ENCODE data around the gene ST3GAL4. TPM values are rescaled to one million over a fixed set of nuclear protein-coding genes. Genes with fewer than 3 reads are reported as not detected.

Gene ST3GAL4
- total RNA-seq, 1 experiment from 2014 or later = 13.6 TPM

- no peak overlapping the region for H3K23ac ChIP-seq (ENCODE audit: insufficient read length, low read depth, low read length)
- Mint-ChIP-seq H3K9me3 (no peaks in the 10 kb centered on the region), H3K36me3 (ENCODE audit: insufficient read depth in 1 of 3, low read depth in 3 of 3) (peaks cover 17 to 47% (median 30%) of the 10 kb centered on the region in 3 experiments; a peak in 6 of 7 replicates), H3K4me3 (no peak overlapping the region), H3K4me1 (peaks cover 13 to 14% of the 10 kb centered on the region in 2 experiments), H3K27ac (no peak overlapping the region; a peak in 1 of 7 replicates), H3K27me3 (ENCODE audit: low read depth) (no peaks in the 10 kb centered on the region)
- no peak overlapping the region for H3K56ac ChIP-seq (ENCODE audit: insufficient read length, low read depth, low read length)
- H3K4ac ChIP-seq (ENCODE audit: low read depth, low read length) = no peak overlapping the region
- no peaks in the 10 kb centered on the region for H3K27me3 ChIP-seq (ENCODE audit: insufficient read depth, low read length)
- H3K79me1 ChIP-seq (ENCODE audit: insufficient read depth, low read depth, low read length, poor library complexity, severe bottlenecking) = no peaks in the 10 kb centered on the region
- H3K4me1 ChIP-seq (ENCODE audit: insufficient read depth, low read length) = no peaks in the 10 kb centered on the region; the same call in 1 of the 2 replicates
- H4K20me1 ChIP-seq (ENCODE audit: control insufficient read depth, insufficient read depth, insufficient read length) = peaks cover 3% of the 10 kb centered on the region
- H2AK5ac ChIP-seq (ENCODE audit: insufficient read length, low read length) = no peak overlapping the region
- H3K9me3 ChIP-seq (ENCODE audit: control insufficient read depth, low read depth, low read length) = no peaks in the 10 kb centered on the region
- WGBS (ENCODE audit: extremely low coverage, insufficient read length, low lambda C conversion rate) = no CpG with 5 or more reads among the region's 5 CpGs
- no peaks in the 10 kb centered on the region for H3K23me2 ChIP-seq (ENCODE audit: insufficient read length, low read depth, low read length, poor library complexity, severe bottlenecking)
- H2BK120ac ChIP-seq (ENCODE audit: low read depth, low read length, poor library complexity, severe bottlenecking) = no peak overlapping the region
- H4K8ac ChIP-seq (replicated peaks; ENCODE audit: insufficient read length, low read depth, low read length) = no peak overlapping the region
- no peak overlapping the region for H2AFZ ChIP-seq (ENCODE audit: low read length)
- H2BK5ac ChIP-seq (ENCODE audit: insufficient read length, low read length) = no peak overlapping the region
- H4K5ac ChIP-seq (ENCODE audit: insufficient read length, low read depth, low read length) = no peak overlapping the region
- no peak overlapping the region for H4K91ac ChIP-seq (ENCODE audit: insufficient read length, low read depth, low read length)
- H3T11ph ChIP-seq (ENCODE audit: low read length) = no peak overlapping the region
- no peak overlapping the region for H3K18ac ChIP-seq (ENCODE audit: insufficient read length, low read depth, low read length)
- no peak overlapping the region for H3K4me2 ChIP-seq (ENCODE audit: insufficient read depth, insufficient read length, low read length)
- no peak overlapping the region for H2BK12ac ChIP-seq (ENCODE audit: insufficient read length, low read depth, low read length)
- no peak for TF ChIP-seq CTCF (conservative IDR thresholded peaks at IDR 0.05)
- DNase-seq = no peak
- H3K79me2 ChIP-seq (ENCODE audit: insufficient read depth, low read length) = no peaks in the 10 kb centered on the region
- H3K9ac ChIP-seq (ENCODE audit: extremely low read depth, insufficient read length, low read length) = no peak overlapping the region
- no peak overlapping the region for H3K27ac ChIP-seq (ENCODE audit: insufficient read length, low read depth, low read length)
- no peak overlapping the region for H2BK15ac ChIP-seq (ENCODE audit: low read depth, low read length)
- no peak overlapping the region for H2BK20ac ChIP-seq (ENCODE audit: low read depth, low read length, poor library complexity, severe bottlenecking)
- no peak overlapping the region for H3K14ac ChIP-seq (ENCODE audit: insufficient read depth, low read length)
Measured at GRCh38 chr11:126335463-126335760, 20.1 kb upstream of the ST3GAL4 start.

All from H9 (cell line).